HepG2 (cell line): ENCODE measurements around the gene OGT. TPM values are rescaled to one million over a fixed set of nuclear protein-coding genes. Genes with fewer than 3 reads are reported as not detected.
A peak's percentile ranks its signal among the peaks of the same experiment; 100 is the strongest.

Source experiments
- CC2D1A ChIP-seq: sonication (generic); formaldehyde crosslinking; IDR thresholded peaks from 2 replicates; pipeline ENCODE4 v1.8.1; 2023; ENCODE audit warnings: mild to moderate bottlenecking, missing genetic modification reagents
- CCDC6 ChIP-seq: sonication (generic); formaldehyde crosslinking; IDR thresholded peaks from 2 replicates; pipeline ENCODE4 v1.8.1; 2022; ENCODE audit warnings: mild to moderate bottlenecking, missing genetic modification reagents, moderate library complexity
- ELF1 ChIP-seq: sonication (generic); formaldehyde crosslinking; IDR thresholded peaks from 2 replicates; pipeline ENCODE4 v1.4.0; 2020; ENCODE audit warnings: missing genetic modification reagents
- EP300 ChIP-seq, 3 experiments: sonication (generic) in 1 of 3; formaldehyde crosslinking in 1 of 3; IDR thresholded peaks; 2 replicates each; pipeline versions ENCODE4 v1.5.1 to v1.6.1; 2011 to 2020; ENCODE audit warnings: low read depth in 2 of 3, low read length in 2 of 3, borderline replicate concordance in 1 of 3, improper control_type of control experiment in 1 of 3, mild to moderate bottlenecking in 1 of 3, missing genetic modification reagents in 1 of 3, moderate library complexity in 1 of 3
- HNRNPH1 ChIP-seq: fragments of 200-400 bp; formaldehyde crosslinking; optimal IDR thresholded peaks from 2 replicates; pipeline ENCODE3; 2017; ENCODE audit warnings: mild to moderate bottlenecking, low read depth, low read length
- HNRNPLL ChIP-seq: fragments of 200-400 bp; formaldehyde crosslinking; IDR thresholded peaks from 2 replicates; pipeline ENCODE4 v1.6.1; 2017; ENCODE audit warnings: mild to moderate bottlenecking, low read depth, low read length; ENCODE audit not compliant: poor library complexity, severe bottlenecking
- IRF1 ChIP-seq: sonication (generic); formaldehyde crosslinking; IDR thresholded peaks from 2 replicates; pipeline ENCODE4 v1.4.0; 2020; ENCODE audit warnings: low read depth, mild to moderate bottlenecking, missing genetic modification reagents
- KAT8 ChIP-seq: IDR thresholded peaks from 2 replicates; pipeline ENCODE4 v1.6.1; 2016; ENCODE audit warnings: missing genetic modification reagents, missing compliant biosample characterization
- KLF9 ChIP-seq: IDR thresholded peaks from 2 replicates; pipeline ENCODE4 v1.6.1; 2016; ENCODE audit warnings: low read depth
- LRRFIP1 ChIP-seq: sonication (generic); formaldehyde crosslinking; conservative IDR thresholded peaks from 2 replicates; pipeline ENCODE4 v1.4.0; 2020; ENCODE audit warnings: missing genetic modification reagents
- MEIS2 ChIP-seq: sonication (generic); formaldehyde crosslinking; IDR thresholded peaks from 2 replicates; pipeline ENCODE4 v1.9.0; 2021; ENCODE audit warnings: mild to moderate bottlenecking, missing genetic modification reagents
- MXD4 ChIP-seq: IDR thresholded peaks from 2 replicates; pipeline ENCODE4 v1.6.1; 2016; ENCODE audit warnings: mild to moderate bottlenecking, missing biosample characterization, missing genetic modification reagents
- NR2F2 ChIP-seq: IDR thresholded peaks from 2 replicates; pipeline ENCODE4 v1.6.1; 2012; ENCODE audit warnings: low read depth, inconsistent platforms, borderline replicate concordance
- PAF1 ChIP-seq: IDR thresholded peaks from 2 replicates; pipeline ENCODE4 v1.6.1; 2016; ENCODE audit warnings: missing genetic modification reagents, missing compliant biosample characterization
- SOX5 ChIP-seq: IDR thresholded peaks from 2 replicates; pipeline ENCODE4 v1.6.1; 2016; ENCODE audit warnings: borderline replicate concordance
- TAF15 ChIP-seq: fragments of 200-400 bp; formaldehyde crosslinking; IDR thresholded peaks from one replicate; pipeline ENCODE4 v1.6.1; 2018; ENCODE audit warnings: mild to moderate bottlenecking, low read depth, low read length; ENCODE audit not compliant: poor library complexity, severe bottlenecking
- ZBED4 ChIP-seq: sonication (generic); formaldehyde crosslinking; IDR thresholded peaks from 2 replicates; pipeline ENCODE4 v1.4.0; 2020; ENCODE audit warnings: missing genetic modification reagents, borderline replicate concordance
- ZBTB42 ChIP-seq: sonication (generic); formaldehyde crosslinking; IDR thresholded peaks from 2 replicates; pipeline ENCODE4 v1.5.0; 2020; ENCODE audit warnings: mild to moderate bottlenecking, missing genetic modification reagents
- ZNF138 ChIP-seq: sonication (generic); formaldehyde crosslinking; IDR thresholded peaks from 2 replicates; pipeline ENCODE4 v1.5.0; 2020; ENCODE audit warnings: mild to moderate bottlenecking, low read depth, missing genetic modification reagents
- ZNF205 ChIP-seq: IDR thresholded peaks from 2 replicates; pipeline ENCODE4 v1.6.1; 2018; ENCODE audit warnings: missing biosample characterization, missing genetic modification reagents
- ZNF232 ChIP-seq: sonication (generic); formaldehyde crosslinking; IDR thresholded peaks from 2 replicates; pipeline ENCODE4 v1.4.0; 2020; ENCODE audit warnings: missing genetic modification reagents, borderline replicate concordance
- ZNF282 ChIP-seq: fragments of 450-650 bp; IDR thresholded peaks from 2 replicates; pipeline ENCODE4 v1.6.1; 2018; ENCODE audit not compliant: partially characterized antibody
- ZNF441 ChIP-seq: sonication (generic); formaldehyde crosslinking; IDR thresholded peaks from 2 replicates; pipeline ENCODE4 v1.7.0; 2021; ENCODE audit warnings: missing genetic modification reagents, borderline replicate concordance
- ZNF7 ChIP-seq: IDR thresholded peaks from 2 replicates; pipeline ENCODE4 v1.6.1; 2016; ENCODE audit warnings: missing biosample characterization, missing genetic modification reagents
- polyA plus RNA-seq, 8 experiments: library from polyadenylated mRNA; depleted of rRNA in 3 of 8; stranded (reverse) in 7 of 8; unstranded in 1 of 8; fragments of >200 nt; fragmentation: Illumina TruSeq in 4 of 8; extraction: Trizol in 4 of 8; gene quantifications; 2 replicates each; pipeline versions ENCODE4 v1.2.1 to v1.2.3, GENCODE V29; 2011 to 2016; ENCODE audit warnings: low read depth in 4 of 8, missing spikeins in 1 of 8, mixed read lengths in 1 of 8; ENCODE audit not compliant: insufficient read depth in 1 of 8
- total RNA-seq, 5 experiments: library from RNA; depleted of rRNA; stranded (reverse); fragments of >200 nt; fragmentation: Illumina TruSeq; extraction: Trizol; gene quantifications; 2 replicates each; pipeline ENCODE4 v1.2.3, GENCODE V29; 2016; ENCODE audit warnings: low read depth in 1 of 5

Gene OGT
- total and polyA plus RNA-seq, 2 of the 13 experiments (the other 11 are each of a cell fraction or from before 2014, with no cell fraction given): 71.7 to 463 TPM

- TF ChIP-seq ZBED4 (no peak), ELF1 (CRISPR knock-in tag) (peak; percentile 69; the same call in 1 of the 2 replicates), NR2F2 (peak; percentile 42; the same call in 1 of the 2 replicates), EP300 (IDR thresholded peaks at IDR 0.05; ENCODE audit: low read depth in 2 of 2, low read length in 2 of 2) (peak in 1 of 2 experiments; percentile 39; a peak in 1 of 4 replicates), EP300 (CRISPR knock-in tag; IDR thresholded peaks at IDR 0.05; ENCODE audit: borderline replicate concordance) (no peak), ZNF441 (CRISPR knock-in tag) (no peak), SOX5 (CRISPR knock-in tag) (peak; percentile 71; the same call in 1 of the 2 replicates), HNRNPLL (peak; percentile 61), ZNF205 (CRISPR knock-in tag) (no peak), ZBTB42 (no peak), IRF1 (no peak), HNRNPH1 (no peak), ZNF138 (CRISPR knock-in tag) (no peak), MXD4 (CRISPR knock-in tag) (peak; percentile 64; the same call in 1 of the 2 replicates), CC2D1A (CRISPR knock-in tag) (no peak), TAF15 (no peak), PAF1 (CRISPR knock-in tag) (no peak), ZNF232 (CRISPR knock-in tag) (peak; percentile 80; the same call in 1 of the 2 replicates), LRRFIP1 (CRISPR knock-in tag) (no peak), MEIS2 (CRISPR knock-in tag) (peak; percentile 75), CCDC6 (CRISPR knock-in tag) (peak; percentile 82; the same call in 1 of the 2 replicates), ZNF7 (CRISPR knock-in tag) (peak; percentile 4; the same call in 1 of the 2 replicates), KLF9 (CRISPR knock-in tag) (no peak), ZNF282 (no peak), KAT8 (CRISPR knock-in tag) (peak; percentile 88; the same call in 1 of the 2 replicates)
Measured at GRCh38 chrX:71532753-71533425, at the start of gene OGT (continued).
